HG02588 (cell line): ENCODE data around the gene RBBP8.
"Not testable (repeated sequence)": the region's sequence is repeated elsewhere in the genome, so short reads cannot be mapped to it uniquely, and the experiment has no call there.

Source experiments
- ATAC-seq: cut with Tn5 transposase; IDR thresholded peaks from one replicate; pipeline ENCODE4 v1.9.1; 2021; ENCODE audit warnings: mild to moderate bottlenecking, moderate library complexity; ENCODE audit not compliant: unreplicated experiment

RBBP8 gene

GRCh38 chr18:22933206-22933965 is at the start of gene RBBP8:
RBBP8 (plus strand) TSS chr18:22933328; CDS start chr18:22936852, 3,524 bp downstream.
- ATAC-seq = peak; percentile 86

DNA sequence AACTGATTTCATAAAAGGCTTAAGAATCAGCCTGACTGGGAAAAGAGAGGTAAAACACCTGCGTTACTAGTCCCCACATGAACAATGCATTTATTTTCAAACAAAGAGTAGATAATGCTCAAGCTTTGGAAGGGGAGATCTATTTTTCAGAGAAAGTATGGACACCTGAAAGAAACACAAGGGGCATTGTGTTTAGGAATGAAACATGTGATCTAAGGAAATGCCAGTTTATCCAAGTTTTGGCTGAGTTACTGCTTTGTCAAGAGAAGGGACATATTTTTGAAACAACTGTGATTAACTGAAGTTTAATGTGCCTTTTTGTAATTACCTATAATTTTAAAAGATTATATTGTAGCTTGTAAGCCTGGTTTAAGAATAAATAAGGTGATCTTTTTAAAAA is 49.3 kb upstream of the RBBP8 start:
- no peak for ATAC-seq

DNA sequence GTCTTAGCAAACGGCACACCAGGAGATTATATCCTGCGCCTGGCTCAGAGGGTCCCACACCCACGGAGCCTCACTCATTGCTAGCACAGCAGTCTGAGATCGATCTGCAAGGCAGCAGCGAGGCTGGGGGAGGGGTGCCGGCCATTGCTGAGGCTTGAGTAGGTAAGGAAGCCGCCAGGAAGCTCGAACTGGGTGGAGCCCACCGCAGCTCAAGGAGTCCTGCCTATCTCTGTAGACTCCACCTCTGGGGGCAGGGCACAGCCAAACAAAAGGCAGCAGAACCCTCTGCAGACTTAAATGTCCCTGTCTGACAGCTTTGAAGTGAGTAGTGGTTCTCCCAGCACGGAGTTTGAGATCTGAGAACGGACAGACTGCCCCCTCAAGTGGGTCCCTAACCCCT is 47.4 kb upstream of the RBBP8 start:
- not testable (repeated sequence) for ATAC-seq

DNA sequence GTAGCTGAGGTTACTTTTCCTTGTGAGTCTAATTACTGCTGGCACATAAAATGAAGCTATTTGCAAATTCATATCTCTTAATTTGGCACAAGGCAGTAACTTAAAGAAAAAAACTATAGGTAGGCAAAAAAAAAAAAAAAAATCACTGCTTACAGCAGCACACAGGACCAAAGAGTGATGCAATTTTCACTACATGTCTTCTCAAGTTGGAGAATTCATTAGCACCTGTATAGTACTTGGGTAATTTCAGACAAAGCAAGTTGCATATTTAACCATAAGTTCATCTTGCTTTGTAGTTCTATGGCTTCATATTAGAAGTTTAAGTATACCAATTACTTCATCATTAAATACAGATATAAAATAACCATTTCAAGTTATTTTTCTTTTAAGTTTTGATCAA is 33.7 kb upstream of the RBBP8 start:
- ATAC-seq = no peak

- no peak for ATAC-seq
These were observed 32.4 kb upstream of the RBBP8 start for GRCh38 chr18:22900558-22901238.

- ATAC-seq = no peak
These were observed 31.0 kb upstream of the RBBP8 start for GRCh38 chr18:22902093-22902492.

- ATAC-seq = not testable (repeated sequence)
These were observed 29.9 kb upstream of the RBBP8 start for GRCh38 chr18:22903248-22903647.

DNA sequence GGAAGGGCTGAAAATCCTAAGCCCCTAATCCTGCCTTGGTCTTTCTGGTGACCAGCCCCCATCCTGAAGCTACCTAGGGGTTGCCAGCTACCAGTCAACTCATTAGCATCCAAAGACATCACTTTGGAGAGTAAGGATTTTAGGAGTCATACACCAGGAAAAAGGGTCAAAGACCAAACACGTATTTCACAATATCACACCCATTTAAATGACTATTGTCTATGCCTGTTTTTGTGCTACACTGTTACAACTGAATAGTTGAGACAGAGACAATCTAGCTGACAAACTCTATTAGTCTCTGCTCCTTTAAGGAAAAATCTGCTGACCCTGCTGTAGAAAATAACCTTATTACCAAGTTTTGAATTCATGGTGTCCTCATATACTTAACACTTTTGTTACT is 21.0 kb upstream of the RBBP8 start:
- ATAC-seq = no peak

DNA sequence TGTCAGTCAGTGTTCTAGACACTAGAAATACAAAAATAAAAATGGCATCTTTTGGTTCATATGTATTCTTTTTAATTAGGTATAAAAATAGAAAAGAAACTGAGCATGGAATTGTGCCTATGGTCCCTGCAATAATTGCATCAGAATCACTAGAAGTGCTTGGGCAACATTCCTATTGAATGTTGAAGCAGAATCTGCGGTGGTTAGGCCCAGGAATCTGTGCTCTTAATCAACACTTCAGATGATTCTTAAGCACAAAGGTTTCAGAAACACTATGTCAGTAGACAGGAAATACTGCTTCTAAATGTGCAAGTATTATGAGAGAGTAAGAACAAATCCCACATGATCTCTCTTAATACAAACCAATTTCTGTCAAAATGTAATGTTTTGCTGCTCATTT is 20.3 kb upstream of the RBBP8 start:
- no peak for ATAC-seq

GRCh38 chr18:22913861-22914260 is 19.3 kb upstream of the RBBP8 start:
- no peak for ATAC-seq

DNA sequence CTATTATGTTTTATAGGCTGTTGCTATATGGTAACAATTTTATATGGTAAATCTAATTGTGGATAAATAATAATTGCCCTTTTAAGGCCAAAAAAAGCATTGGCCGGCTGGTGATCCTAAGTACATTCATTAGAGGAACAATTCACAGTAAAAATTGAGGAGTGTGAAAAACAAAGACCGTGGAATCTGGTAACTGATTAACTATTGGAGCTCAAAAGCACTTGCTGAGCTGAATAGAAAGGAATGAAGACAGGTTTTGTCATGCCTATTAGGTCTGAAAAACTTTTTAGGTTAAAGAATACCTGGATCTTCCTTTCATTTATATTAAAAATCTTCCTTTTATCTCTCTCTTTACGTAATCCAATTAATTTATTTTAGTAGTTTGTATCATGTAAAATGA is 18.5 kb upstream of the RBBP8 start:
- ATAC-seq = no peak

- no peak for ATAC-seq
These were observed 17.8 kb upstream of the RBBP8 start for GRCh38 chr18:22915337-22915736.

GRCh38 chr18:22921772-22922171 is 11.4 kb upstream of the RBBP8 start:
- no peak for ATAC-seq

DNA sequence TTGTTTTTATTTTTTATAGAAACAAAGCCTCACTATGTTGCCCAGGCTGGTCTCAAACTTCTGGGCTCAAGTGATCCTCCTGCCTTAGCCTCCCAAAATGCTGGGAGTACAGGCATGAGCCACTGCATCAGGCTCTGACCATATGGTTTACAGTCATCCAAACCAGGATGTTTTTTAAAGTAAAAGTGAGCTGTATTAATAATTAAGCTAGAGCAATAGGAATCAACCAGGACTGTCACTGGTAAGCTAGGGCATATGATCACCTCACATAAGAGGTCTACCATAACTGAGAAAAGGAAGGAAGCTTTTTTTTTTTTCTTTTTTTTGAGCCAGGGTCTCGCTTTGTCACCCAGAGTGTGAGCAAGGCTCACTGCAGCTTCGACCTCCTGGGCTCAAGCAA is 8.5 kb upstream of the RBBP8 start:
- no peak for ATAC-seq

GRCh38 chr18:22926454-22926853 is 6.7 kb upstream of the RBBP8 start:
- no peak for ATAC-seq

DNA sequence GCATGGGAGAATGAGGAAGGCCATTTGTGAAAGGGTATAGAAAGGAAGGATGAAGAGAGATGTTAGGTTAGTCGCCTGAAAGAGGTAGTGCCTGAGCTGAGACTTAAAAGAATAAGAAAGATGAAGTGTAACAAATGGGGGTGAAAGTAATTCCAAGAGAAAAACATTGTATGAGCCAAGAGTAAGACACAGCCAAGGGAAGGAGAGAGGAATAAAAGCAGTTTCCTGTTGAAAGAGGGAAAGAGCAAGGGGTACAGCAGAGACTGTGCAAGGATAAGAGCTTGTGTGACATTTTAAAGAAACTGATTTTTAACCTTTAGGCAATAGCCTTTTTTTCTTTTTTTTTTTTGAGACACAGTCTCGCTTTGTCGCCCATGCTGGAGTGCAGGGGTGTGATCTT is 4.8 kb upstream of the RBBP8 start:
- no peak for ATAC-seq

GRCh38 chr18:22930089-22930713 is 2.9 kb upstream of the RBBP8 start:
- no peak for ATAC-seq

GRCh38 chr18:22932885-22933205 is 283 bp upstream of the RBBP8 start:
- ATAC-seq = peak; percentile 23

DNA sequence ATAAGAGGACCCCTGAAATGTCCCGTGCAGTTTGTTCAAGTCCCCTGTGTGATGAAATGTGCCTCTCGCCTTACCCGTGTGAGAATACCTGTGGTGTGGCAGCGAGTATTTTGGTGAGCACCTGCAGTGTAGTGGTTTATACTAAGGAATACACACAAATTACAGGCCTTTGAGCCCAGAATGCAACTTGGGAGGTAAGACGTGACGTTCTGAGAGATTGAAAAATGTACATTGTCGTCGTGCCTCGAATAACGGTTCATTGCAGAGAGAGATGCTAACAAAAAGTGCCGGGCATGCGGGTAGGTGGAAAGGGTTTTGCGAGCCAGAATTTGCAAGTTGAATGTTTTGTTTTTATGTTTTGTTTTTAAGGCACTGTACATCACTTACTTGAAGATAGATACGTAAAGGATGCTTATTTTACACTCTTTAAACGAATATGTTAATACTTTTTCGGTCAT is 867 bp downstream of the RBBP8 start:
- ATAC-seq = peak; percentile 20

DNA sequence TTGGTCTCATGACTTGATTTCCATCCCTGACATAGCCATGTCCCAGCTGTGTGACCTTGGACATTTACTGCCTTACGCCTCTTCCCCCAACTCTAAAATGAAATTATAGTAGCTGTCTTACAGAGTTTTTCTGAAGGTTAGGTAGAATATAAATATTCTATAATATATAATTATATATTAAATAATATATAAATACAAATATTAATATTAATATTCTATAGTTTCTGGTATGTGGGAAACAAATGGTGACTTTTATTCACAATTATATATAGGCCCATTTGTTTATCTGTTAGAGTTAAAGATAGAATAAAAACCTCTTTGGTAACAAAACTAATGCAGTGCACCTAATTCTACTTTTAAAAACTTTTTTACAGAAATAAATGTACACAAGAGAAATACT is 1.7 kb downstream of the RBBP8 start:
- ATAC-seq = no peak

GRCh38 chr18:22935431-22935830 is 2.3 kb downstream of the RBBP8 start:
- ATAC-seq = no peak

- no peak for ATAC-seq
These were observed 3.4 kb downstream of the RBBP8 start for GRCh38 chr18:22936515-22936914.
